K562 (cell line): ENCODE data around the gene NTSR1. TPM values are rescaled to one million over a fixed set of nuclear protein-coding genes. Genes with fewer than 3 reads are reported as not detected.

Experiments
- ELF4 ChIP-seq: fragments of 450-650 bp; formaldehyde crosslinking; IDR thresholded peaks from 2 replicates; pipeline ENCODE4 v1.4.0; 2022; ENCODE audit warnings: missing genetic modification characterization
- ETV1 ChIP-seq: fragments of 450-650 bp; conservative IDR thresholded peaks from 2 replicates; pipeline ENCODE4 v1.6.1; 2016; ENCODE audit warnings: missing genetic modification characterization, control low read depth, low read depth, missing compliant biosample characterization
- FOS ChIP-seq: IDR thresholded peaks from 3 replicates; pipeline ENCODE4 v1.6.1; 2011; ENCODE audit not compliant: insufficient read length; ENCODE audit errors: extremely low read depth
- GTF2F1 ChIP-seq: IDR thresholded peaks from 2 replicates; pipeline ENCODE4 v1.6.1; 2011; ENCODE audit warnings: low read depth, low read length, improper control_type of control experiment
- JUNB ChIP-seq: fragments of 450-650 bp; formaldehyde crosslinking; conservative IDR thresholded peaks from 2 replicates; pipeline ENCODE4 v1.4.0; 2020; ENCODE audit warnings: mild to moderate bottlenecking
- MAFF ChIP-seq: IDR thresholded peaks from 2 replicates; pipeline ENCODE4 v1.6.1; 2012; ENCODE audit warnings: low read length, improper control_type of control experiment
- MXI1 ChIP-seq: IDR thresholded peaks from 2 replicates; pipeline ENCODE4 v1.6.1; 2011; ENCODE audit warnings: low read depth, mild to moderate bottlenecking, improper control_type of control experiment, low read length
- NELFE ChIP-seq: IDR thresholded peaks from 2 replicates; pipeline ENCODE4 v1.6.1; 2011; ENCODE audit warnings: mild to moderate bottlenecking; ENCODE audit not compliant: insufficient read depth, insufficient read length
- NFIX ChIP-seq: fragments of 250-450 bp; sonication (Bioruptor Pico); IDR thresholded peaks from 2 replicates; pipeline ENCODE4 v1.4.0; 2020; ENCODE audit warnings: low read depth, mild to moderate bottlenecking, moderate library complexity
- NR4A1 ChIP-seq, 2 experiments: fragments of 250-450 bp in 1 of 2; fragments of 450-650 bp in 1 of 2; sonication (Bioruptor Pico) in 1 of 2; IDR thresholded peaks; 2 replicates each; pipeline versions ENCODE4 v1.4.0 to v1.6.1; 2016 to 2020; ENCODE audit warnings: mild to moderate bottlenecking in 2 of 2, missing compliant biosample characterization in 1 of 2, missing genetic modification characterization in 1 of 2, moderate library complexity in 1 of 2
- POLR2G ChIP-seq: fragments of 200-400 bp; formaldehyde crosslinking; IDR thresholded peaks from 2 replicates; pipeline ENCODE4 v1.6.1; 2017; ENCODE audit warnings: low read depth, mild to moderate bottlenecking, antibody characterized with exemption, low read length, moderate library complexity
- PRMT5 ChIP-seq: sonication (generic); formaldehyde crosslinking; IDR thresholded peaks from 2 replicates; pipeline ENCODE4 v1.5.0; 2020; ENCODE audit warnings: missing genetic modification reagents
- RBM22 ChIP-seq: fragments of 200-400 bp; formaldehyde crosslinking; IDR thresholded peaks from 2 replicates; pipeline ENCODE4 v1.6.1; 2018; ENCODE audit warnings: low read length, low read depth; ENCODE audit not compliant: poor library complexity, severe bottlenecking
- RFX7 ChIP-seq: fragments of 250-450 bp; sonication (Bioruptor Pico); IDR thresholded peaks from 2 replicates; pipeline ENCODE4 v1.5.1; 2021; ENCODE audit warnings: mild to moderate bottlenecking
- TCF7L2 ChIP-seq: fragments of 150-350 bp; IDR thresholded peaks from 2 replicates; pipeline ENCODE4 v1.6.1; 2016; ENCODE audit warnings: low read depth, mild to moderate bottlenecking, low read length, moderate library complexity
- ZBTB17 ChIP-seq: fragments of 450-650 bp; formaldehyde crosslinking; IDR thresholded peaks from 2 replicates; pipeline ENCODE4 v1.4.0; 2020; ENCODE audit warnings: mild to moderate bottlenecking
- ZBTB8A ChIP-seq: fragments of 450-650 bp; IDR thresholded peaks from 2 replicates; pipeline ENCODE4 v1.6.1; 2018; ENCODE audit warnings: mild to moderate bottlenecking, moderate library complexity; ENCODE audit not compliant: partially characterized antibody
- polyA plus RNA-seq, 8 experiments: library from polyadenylated mRNA; depleted of rRNA in 4 of 8; stranded (reverse) in 5 of 8; unstranded in 3 of 8; fragments of >200 nt; fragmentation: Nextera tagmentation in 2 of 8; fragmentation: Illumina TruSeq in 1 of 8; extraction: Ambion mirVana in 2 of 8; extraction: Trizol in 1 of 8; gene quantifications; 2 replicates each; pipeline versions ENCODE4 v1.2.1 to v1.2.3, GENCODE V29; 2011 to 2014; ENCODE audit warnings: inconsistent platforms in 1 of 8, missing spikeins in 1 of 8
- total RNA-seq, 7 experiments: library from RNA; depleted of rRNA in 6 of 7; stranded (reverse); fragments of >200 nt in 6 of 7; fragmentation: Illumina TruSeq in 2 of 7; extraction: Trizol in 2 of 7; gene quantifications; 2 replicates each; pipeline versions ENCODE4 v1.2.1 to v1.2.3, GENCODE V29; 2011 to 2021; ENCODE audit warnings: low replicate concordance in 1 of 7
- TF ChIP-seq, protein P1 (sequence below): fragments of 450-650 bp; IDR thresholded peaks from 2 replicates; pipeline ENCODE4 v1.7.1; 2018; ENCODE audit warnings: mild to moderate bottlenecking, low read depth; ENCODE audit not compliant: partially characterized antibody
- TF ChIP-seq, protein P2 (sequence below), 2 experiments: IDR thresholded peaks in 1 of 2; conservative IDR thresholded peaks in 1 of 2; 2 replicates each; pipeline ENCODE4 v1.6.1; 2016; ENCODE audit warnings: low read depth in 2 of 2, mild to moderate bottlenecking in 1 of 2, missing compliant biosample characterization in 1 of 2, missing genetic modification characterization in 1 of 2, moderate library complexity in 1 of 2
- TF ChIP-seq, protein P3 (sequence below): fragments of 250-450 bp; sonication (Bioruptor Pico); IDR thresholded peaks from 2 replicates; pipeline ENCODE4 v1.5.0; 2021; ENCODE audit warnings: mild to moderate bottlenecking, borderline replicate concordance

The NTSR1 gene
- total and polyA plus RNA-seq, 9 of the 15 experiments (the other 6 are each of a cell fraction or from before 2014, with no cell fraction given): 0.04 to 0.40 (median 0.13) TPM; not detected in 3

DNA sequence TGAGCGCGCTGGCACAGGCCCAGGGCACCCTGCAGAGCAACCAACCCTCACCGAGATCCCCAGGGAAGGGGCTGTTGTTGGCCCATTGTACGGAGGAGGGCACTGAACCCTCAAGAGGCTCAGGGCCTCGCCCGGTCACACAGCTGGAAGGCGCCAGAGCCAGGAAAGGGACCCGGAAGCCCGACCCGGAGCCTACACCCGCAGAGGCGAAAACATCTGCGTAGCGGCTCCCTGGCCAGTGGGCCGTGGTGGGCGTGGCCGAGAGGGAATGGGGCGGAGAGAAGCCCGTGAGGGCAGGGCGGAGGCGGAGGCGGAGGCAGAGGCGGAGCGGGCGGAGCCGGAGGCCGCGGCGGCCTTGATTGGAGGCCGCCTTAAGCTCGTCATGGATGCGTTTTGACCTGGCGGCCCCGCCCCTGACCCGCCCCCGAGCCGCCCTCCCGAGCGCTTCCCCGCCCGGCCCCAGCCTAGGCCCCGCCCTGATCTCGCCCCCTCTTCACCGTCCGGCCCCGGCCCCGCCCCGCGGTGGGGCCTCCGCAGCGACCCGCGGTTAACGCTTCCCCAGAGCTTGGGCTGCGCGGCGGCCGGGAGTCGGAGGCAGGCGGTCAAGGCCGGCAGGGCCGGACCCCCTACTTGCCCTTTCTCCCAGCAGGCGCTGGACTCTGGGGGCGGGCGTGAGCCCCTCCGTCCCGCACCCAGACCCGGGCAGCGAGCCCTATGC lies 85.5 kb downstream of the NTSR1 start (continued):
- TF ChIP-seq NR4A1 (CRISPR knock-in tag; IDR thresholded peaks at IDR 0.05): no peak
- TF ChIP-seq NR4A1 (tag; IDR thresholded peaks at IDR 0.05): no peak
- peak; percentile 91 for TF ChIP-seq POLR2G
- no peak for TF ChIP-seq NELFE
- 0 out of 2 replicates have a peak, but pooled peaks have one; percentile 40 for TF ChIP-seq MXI1
- no peak for TF ChIP-seq RBM22
- TF ChIP-seq ZBTB17 (CRISPR knock-in tag): peak; percentile 66
- no peak for TF ChIP-seq ZBTB8A
- peak; percentile 19; the same call in 1 of the 2 replicates for TF ChIP-seq ETV1 (tag)
- TF ChIP-seq, protein P1, sequence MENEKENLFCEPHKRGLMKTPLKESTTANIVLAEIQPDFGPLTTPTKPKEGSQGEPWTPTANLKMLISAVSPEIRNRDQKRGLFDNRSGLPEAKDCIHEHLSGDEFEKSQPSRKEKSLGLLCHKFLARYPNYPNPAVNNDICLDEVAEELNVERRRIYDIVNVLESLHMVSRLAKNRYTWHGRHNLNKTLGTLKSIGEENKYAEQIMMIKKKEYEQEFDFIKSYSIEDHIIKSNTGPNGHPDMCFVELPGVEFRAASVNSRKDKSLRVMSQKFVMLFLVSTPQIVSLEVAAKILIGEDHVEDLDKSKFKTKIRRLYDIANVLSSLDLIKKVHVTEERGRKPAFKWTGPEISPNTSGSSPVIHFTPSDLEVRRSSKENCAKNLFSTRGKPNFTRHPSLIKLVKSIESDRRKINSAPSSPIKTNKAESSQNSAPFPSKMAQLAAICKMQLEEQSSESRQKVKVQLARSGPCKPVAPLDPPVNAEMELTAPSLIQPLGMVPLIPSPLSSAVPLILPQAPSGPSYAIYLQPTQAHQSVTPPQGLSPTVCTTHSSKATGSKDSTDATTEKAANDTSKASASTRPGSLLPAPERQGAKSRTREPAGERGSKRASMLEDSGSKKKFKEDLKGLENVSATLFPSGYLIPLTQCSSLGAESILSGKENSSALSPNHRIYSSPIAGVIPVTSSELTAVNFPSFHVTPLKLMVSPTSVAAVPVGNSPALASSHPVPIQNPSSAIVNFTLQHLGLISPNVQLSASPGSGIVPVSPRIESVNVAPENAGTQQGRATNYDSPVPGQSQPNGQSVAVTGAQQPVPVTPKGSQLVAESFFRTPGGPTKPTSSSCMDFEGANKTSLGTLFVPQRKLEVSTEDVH: no peak
- no peak for TF ChIP-seq JUNB (CRISPR knock-in tag)
- no peak for TF ChIP-seq PRMT5
- TF ChIP-seq RFX7: no peak
- TF ChIP-seq, protein P2, sequence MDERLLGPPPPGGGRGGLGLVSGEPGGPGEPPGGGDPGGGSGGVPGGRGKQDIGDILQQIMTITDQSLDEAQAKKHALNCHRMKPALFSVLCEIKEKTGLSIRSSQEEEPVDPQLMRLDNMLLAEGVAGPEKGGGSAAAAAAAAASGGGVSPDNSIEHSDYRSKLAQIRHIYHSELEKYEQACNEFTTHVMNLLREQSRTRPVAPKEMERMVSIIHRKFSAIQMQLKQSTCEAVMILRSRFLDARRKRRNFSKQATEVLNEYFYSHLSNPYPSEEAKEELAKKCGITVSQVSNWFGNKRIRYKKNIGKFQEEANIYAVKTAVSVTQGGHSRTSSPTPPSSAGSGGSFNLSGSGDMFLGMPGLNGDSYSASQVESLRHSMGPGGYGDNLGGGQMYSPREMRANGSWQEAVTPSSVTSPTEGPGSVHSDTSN (CRISPR knock-in tag; IDR thresholded peaks at IDR 0.05; ENCODE audit: low read depth): no peak
- TF ChIP-seq, protein P2 (tag; conservative IDR thresholded peaks at IDR 0.05; ENCODE audit: low read depth): no peak
- peak; percentile 79 for TF ChIP-seq ELF4 (CRISPR knock-in tag)
- TF ChIP-seq GTF2F1: no peak
- no peak for TF ChIP-seq FOS
- no peak for TF ChIP-seq NFIX (CRISPR knock-in tag)
- no peak for TF ChIP-seq MAFF
- TF ChIP-seq, protein P3, sequence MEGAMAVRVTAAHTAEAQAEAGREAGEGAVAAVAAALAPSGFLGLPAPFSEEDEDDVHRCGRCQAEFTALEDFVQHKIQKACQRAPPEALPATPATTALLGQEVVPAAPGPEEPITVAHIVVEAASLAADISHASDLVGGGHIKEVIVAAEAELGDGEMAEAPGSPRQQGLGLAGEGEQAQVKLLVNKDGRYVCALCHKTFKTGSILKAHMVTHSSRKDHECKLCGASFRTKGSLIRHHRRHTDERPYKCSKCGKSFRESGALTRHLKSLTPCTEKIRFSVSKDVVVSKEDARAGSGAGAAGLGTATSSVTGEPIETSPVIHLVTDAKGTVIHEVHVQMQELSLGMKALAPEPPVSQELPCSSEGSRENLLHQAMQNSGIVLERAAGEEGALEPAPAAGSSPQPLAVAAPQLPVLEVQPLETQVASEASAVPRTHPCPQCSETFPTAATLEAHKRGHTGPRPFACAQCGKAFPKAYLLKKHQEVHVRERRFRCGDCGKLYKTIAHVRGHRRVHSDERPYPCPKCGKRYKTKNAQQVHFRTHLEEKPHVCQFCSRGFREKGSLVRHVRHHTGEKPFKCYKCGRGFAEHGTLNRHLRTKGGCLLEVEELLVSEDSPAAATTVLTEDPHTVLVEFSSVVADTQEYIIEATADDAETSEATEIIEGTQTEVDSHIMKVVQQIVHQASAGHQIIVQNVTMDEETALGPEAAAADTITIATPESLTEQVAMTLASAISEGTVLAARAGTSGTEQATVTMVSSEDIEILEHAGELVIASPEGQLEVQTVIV (CRISPR knock-in tag): no peak
- TF ChIP-seq TCF7L2: no peak
